Measurements from ENCODE around the gene TSHZ2.
"Not testable (repeated sequence)": the region's sequence is repeated elsewhere in the genome, so short reads cannot be mapped to it uniquely, and the experiment has no call there.

TSHZ2 gene

DNA sequence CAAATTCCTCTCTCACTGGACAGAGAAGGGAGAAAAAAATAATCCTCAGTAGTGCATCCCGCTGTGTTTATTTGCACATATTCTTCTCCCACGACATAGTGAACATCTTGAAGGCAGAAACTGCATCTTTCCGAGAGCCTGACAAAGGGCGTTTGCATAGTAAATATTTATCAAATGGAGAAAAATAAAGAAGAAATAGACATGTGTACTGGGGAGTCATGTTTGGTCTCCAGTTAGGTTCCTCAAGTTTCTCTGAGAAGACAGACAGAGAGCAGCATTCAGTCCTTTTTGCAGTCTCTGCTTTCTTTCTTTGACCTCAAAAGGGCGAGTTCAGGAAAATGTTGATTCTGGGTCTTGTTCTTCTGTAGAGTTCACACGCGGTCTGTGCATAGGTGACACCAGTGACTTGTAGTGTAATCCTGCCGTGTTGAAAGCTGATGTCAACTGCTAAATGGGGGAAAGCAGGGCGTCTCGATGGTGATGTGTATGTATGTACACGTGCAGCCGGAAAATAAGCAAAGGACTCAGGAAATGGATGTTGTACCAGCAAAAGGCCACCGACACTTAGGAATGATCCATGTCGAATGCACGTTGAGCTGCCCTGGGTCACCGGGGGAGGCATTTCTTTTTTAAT lies 335.9 kb downstream of the TSHZ2 start:
- DNase-seq (ENCODE audit: low read depth in 2 of 2), result no peak

- DNase-seq (ENCODE audit: low read depth in 2 of 2), result no peak
Measured at GRCh38 chr20:53309515-53309914, 337.4 kb downstream of the TSHZ2 start.

DNA sequence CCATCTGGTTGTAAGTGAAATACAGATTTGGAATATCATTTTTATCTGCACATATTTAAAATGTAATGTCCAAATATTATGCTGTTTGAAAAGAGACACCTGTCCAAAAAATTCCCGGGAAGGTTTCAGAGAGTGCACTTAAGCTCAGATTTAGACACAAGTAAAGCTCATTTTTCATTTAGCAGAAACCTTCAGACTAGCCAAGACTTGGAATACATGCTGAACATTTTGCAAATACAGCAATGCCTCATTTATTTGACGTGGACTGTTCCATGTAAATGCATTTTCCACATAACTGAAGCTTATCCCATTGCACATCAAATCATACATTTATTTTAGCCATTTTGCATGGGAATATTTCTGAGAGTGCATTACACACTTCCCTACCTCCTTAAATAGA lies 340.8 kb downstream of the TSHZ2 start:
- no peak for DNase-seq (ENCODE audit: low read depth in 2 of 2)

DNA sequence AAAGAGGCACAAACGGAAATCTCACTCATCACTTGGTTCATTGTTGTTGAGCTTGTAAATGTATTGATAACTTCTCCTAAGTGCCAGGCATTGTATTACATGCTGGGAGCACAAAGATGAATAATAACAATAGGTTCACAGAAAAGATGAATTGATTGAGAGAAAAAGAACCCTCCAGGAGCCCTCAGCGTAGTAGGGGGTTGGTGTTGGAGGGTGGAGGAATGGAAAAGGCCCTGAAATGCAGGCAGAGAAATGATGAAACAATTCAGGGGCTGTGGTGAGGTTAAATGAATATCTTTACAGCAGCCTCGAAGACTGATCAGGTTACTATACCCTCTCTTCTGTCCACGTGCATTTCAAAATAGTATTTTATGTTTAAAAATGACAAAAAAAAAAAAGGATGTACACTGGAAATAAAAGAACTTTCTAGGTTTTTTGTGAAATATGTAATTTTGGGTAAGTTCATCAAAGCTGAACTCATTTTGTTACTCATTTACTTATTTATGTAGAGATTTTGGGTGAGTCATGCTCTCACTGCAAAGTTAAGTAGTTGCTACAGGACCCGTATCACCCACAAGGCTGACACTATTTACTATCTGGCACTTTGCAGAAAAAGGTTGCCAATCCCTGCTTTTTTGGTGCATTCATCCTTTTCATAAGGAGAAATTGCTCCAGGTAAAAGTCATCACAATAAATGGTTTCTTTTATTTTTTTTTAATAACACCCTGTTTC lies 344.2 kb downstream of the TSHZ2 start:
- DNase-seq (ENCODE audit: low read depth in 2 of 2), result no peak

- no peak for DNase-seq (ENCODE audit: low read depth in 2 of 2)
Measured at GRCh38 chr20:53319200-53319599, 347.0 kb downstream of the TSHZ2 start.

DNA sequence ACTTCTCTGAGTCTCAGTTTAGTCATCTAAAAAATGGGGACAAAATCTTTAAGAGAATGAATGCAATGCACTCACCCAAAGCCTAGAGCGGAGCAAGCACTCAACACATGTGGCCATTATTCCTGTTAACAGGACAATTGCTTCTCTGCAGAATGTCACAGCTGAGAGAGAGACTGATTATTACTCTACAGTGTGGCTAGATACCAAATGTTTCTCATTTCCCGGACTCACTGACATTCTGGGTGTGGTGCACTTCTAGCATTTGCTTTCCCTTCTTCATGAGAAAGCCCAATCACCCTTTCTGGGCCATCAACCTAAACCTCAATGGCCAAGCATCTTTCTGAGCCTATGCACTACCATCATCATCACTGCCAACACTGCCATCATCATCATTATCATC lies 347.6 kb downstream of the TSHZ2 start:
- no peak for DNase-seq (ENCODE audit: low read depth in 2 of 2)

DNA sequence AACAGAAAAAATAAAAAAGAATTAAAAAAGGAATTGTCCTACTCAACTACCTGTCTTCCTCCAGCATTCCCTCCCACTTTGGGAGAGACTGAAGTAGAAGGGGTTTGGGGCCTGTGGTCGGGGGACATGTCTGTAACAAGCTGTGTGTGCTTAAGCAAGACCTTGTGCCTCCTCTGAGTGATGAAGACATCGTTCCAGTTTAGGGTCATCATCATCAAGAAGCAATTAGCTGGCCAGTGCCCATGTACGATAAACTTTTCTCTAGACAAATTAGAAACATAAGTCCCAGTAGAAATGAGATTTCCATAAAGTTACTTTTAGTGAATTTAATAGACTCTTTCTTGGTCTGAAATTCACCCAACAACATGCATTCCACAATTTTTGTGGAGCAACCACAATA lies 348.5 kb downstream of the TSHZ2 start:
- no peak for DNase-seq (ENCODE audit: low read depth in 2 of 2)

DNA sequence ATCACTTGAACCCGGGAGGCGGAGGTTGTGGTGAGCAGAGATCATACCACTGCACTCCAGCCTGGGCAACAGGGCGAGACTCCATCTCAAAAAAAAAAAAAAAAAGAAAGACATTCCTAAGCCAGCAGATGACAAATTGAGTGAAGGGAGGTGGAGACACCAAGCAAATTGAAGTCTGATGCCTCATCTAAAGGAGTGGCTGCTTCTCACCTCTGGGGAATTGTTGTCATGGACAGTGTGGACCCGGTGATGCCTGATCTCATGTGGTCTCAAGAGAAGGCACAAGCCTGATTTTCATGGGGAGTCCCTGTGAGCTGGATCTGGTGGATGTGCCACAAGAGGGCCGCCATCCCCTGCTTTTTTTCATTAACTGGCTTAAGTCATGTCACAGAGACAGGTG lies 349.4 kb downstream of the TSHZ2 start:
- DNase-seq (ENCODE audit: low read depth in 2 of 2), result no peak

- no peak for DNase-seq (ENCODE audit: low read depth in 2 of 2)
Measured at GRCh38 chr20:53322651-53323050, 350.5 kb downstream of the TSHZ2 start.

- DNase-seq (ENCODE audit: low read depth in 2 of 2), result not testable (repeated sequence)
Measured at GRCh38 chr20:53323460-53323859, 351.3 kb downstream of the TSHZ2 start.

DNA sequence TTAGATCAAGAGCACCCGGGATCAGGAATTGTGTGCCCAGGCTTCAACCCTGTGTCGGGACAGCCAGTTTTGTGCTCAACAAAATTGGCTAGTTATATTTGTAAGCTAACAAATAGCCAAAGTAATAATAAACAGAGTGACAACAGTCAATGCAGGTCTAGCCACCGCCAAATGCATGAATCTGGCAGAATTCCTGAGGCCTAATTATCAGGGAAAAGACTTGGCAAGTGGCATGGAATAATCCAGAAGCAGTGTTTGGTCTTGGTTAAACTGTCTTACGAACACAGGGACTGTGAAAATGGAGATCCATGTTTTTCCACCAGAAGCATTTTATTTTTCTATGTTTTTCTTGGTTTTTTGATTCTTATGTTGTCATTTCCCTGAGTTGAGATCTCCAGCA lies 352.7 kb downstream of the TSHZ2 start:
- no peak for DNase-seq (ENCODE audit: low read depth in 2 of 2)

- no peak for DNase-seq (ENCODE audit: low read depth in 2 of 2)
Measured at GRCh38 chr20:53328961-53329360, 356.8 kb downstream of the TSHZ2 start.

DNA sequence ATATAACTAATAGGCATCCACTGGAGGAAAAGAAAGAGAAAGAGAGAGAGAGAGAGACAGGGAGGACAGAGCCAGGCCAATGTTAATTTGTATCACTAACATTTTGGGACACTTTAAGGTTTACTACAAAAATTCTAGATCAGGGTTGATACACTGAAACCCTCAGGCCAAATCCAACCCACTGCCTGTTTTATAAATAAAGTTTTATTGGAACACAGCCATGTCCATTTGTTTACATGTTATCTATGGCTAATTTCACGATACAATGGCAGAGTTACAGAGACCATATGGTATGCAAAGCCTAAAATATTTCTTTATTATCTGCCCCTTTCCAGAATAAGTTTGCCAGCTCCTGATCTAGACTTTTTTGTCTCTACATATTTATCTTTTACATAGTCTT lies 357.6 kb downstream of the TSHZ2 start:
- no peak for DNase-seq (ENCODE audit: low read depth in 2 of 2)

DNA sequence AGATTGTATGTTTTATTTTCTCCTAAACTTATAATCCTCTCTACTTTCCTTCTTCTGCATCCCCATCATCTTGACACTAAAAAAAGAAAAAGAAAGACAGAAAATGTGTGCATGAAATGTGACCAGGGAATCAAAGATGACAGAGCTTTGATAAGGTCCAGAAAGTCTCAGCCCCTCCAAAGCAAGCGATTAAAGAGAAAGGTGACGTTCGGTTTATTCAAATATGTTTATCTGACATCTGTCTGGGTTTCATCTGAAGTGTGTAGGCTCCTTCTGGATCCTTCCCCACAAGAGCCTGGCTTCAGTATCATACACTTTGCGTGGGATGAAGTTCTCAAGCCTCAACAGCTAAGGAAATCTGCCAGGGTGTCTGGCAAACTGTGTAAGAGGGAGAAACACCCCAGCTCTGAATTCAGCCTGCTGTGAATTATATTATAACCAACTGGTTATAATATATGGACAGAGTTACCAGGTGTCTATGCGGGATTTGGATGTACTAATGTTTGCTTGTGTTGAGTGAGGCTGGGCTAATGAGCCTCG lies 358.5 kb downstream of the TSHZ2 start:
- no peak for DNase-seq (ENCODE audit: low read depth in 2 of 2)

DNA sequence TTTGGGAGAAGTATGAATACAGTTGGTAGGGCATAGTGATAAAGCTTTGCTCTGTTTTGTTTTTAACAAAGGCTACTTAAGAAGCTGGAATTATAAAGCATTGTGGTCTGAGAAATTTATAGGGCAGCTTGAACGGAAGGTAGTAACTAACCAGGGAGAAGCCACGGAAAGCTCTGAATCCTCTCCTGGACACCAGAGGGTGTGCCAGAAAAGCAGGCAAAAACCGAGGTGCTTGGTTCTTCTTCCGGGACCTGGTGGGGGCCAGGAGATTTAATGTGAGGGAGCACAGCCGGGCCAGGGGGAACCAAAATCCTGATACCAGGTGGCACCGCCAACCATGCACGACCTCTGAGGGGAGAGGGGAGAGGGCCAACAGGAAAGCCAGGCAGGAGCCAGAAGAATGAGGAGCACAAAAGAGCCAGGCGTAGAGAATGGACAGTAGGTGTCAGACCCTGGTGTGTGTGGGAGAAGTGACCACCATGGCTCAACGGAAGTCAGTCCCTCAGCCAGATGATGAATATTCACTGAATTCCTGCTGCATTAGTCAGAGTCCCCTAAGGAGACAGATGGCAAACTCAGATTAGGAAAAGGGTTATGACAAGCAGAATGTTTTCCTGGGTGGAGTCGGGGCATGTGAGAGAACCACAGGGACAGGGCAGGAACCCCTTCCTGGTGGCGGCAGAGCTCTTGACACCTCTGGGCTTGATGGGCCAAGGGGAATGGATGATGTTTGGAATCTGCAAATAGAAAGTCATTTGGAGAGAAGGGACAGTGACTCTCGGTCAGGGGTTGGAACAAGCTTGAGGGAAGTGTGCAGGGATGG lies 359.2 kb downstream of the TSHZ2 start:
- no peak for DNase-seq (ENCODE audit: low read depth in 2 of 2)

- DNase-seq (ENCODE audit: low read depth in 2 of 2), result no peak
Measured at GRCh38 chr20:53332022-53332837, 360.1 kb downstream of the TSHZ2 start.

DNA sequence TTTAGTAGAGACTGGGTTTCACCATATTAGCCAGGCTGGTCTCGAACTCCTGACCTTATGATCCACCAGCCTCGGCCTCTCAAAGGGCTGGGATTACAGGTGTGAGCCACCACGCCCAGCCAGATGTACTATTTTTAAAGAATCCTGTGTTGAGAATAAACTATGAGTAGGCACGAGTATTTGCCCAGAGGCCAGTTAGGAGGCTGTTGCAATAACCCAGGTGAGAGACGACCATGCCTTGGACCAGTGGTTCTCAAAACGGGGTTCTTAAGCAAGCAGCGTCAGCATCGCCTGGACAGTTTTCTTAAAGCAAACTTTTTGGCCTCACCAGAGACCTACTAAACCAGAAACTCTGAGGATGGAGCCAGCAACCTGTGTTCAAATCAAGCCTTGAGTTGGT lies 362.7 kb downstream of the TSHZ2 start:
- DNase-seq (ENCODE audit: low read depth in 2 of 2), result no peak

- no peak for DNase-seq (ENCODE audit: low read depth in 2 of 2)
Measured at GRCh38 chr20:53335555-53335954, 363.4 kb downstream of the TSHZ2 start.

GRCh38 chr20:53336892-53337291 lies 364.7 kb downstream of the TSHZ2 start:
- DNase-seq (ENCODE audit: low read depth in 2 of 2), result no peak

DNA sequence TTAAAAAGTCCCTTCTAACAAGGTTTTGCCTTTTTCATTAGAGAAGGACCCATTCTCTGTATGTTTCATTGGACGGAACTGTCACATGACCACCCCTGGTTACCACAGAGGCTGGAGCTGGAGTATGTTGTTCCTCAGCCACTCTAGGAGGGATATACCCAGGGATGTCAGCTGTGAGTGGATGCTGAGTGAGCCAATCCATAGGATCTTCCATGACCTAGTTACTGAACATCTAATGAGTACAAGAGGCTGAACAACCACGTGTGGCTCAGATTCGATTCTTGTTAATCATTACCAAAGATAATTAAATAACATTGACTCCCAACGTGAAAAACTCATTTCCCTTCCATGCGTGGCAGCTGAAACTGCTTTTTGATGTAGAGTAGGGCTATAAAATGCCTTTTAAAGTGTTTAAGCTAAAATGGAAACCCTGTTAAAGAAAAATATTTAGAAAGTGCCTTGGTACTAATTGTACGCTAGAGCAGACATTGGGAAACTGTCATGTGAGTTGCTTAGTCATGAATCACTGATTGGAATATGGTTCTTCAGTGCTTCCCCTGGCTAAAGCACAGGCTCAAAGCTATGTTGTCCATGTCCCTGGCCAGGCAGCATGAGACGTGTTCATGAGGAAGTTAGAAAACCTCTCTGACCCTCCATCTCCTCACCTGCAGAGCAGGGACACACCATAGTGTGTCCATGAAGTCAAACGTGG lies 365.4 kb downstream of the TSHZ2 start:
- no peak for DNase-seq (ENCODE audit: low read depth in 2 of 2)

DNA sequence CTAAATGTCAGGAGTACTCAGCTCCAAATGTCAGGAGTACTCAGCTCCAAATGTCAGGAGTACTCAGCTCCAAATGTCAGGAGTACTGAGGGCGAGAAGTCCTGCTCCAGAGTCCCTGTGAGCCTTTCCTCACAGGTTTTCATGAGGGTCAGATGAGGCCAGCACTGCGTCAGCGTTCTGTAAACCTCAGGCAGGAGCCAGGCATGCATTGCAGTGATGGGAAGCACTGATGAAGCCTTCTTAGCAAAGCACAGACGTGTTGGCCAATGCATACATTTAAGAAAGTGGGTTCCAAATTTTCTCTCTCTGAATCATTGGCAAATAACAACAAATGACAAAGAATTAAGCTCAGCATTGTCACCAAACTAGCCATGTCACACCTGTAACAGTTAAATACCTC lies 366.6 kb downstream of the TSHZ2 start:
- DNase-seq (ENCODE audit: low read depth in 2 of 2), result no peak
